ENCODE data around the gene GALNT7.

GALNT7 gene

DNA sequence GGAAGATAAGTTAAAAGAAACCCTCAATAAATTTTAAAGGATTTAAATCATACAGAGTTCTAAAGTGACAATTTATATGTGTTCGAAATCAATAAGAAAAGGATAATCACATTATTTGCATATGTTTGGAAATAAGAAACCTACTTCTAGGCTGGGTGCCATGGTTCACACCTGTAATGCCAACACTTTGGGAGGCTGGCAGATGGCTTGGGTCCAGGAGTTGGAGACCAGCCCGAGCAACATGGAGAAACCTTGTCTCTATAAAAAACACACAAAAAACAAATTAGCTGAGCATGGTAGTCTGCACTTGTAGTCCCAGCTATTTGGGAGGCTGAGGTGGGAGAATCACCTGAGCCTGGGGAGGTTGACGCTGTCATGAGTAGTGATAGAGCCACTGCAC is 194.1 kb downstream of the GALNT7 start:
- no peak for DNase-seq

DNA sequence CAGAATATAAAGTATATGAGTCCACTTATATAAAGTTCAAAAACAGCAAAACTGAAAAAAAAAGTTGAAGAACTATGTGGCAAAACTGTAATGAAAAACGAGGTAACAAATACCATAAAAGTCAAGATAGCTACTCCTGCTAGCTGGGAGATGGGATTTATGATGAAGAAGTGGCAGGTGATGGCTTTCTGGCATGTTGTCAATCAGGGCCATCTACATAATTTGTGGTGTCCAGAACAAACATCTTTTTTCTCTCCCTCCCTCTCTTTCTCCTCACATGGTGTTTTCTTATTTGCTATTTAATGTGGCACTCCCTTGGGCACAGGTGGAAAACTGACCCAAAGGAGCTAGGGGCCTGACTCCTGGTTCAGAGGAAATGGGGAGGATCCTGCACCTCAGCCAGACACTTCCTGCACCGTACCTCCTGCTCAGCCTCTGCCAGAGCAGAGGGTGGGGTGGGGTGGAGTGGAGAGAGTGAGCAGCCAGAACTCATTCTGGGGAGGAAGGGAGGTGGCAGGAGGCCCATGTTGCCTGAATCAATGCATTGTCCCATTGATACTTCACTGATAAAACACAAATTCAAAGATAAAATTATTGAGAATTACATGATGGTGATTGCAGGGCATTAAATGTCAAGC is 196.9 kb downstream of the GALNT7 start:
- DNase-seq = no peak

- DNase-seq = no peak
These were observed 198.7 kb downstream of the GALNT7 start for GRCh38 chr4:173367285-173367684.

DNA sequence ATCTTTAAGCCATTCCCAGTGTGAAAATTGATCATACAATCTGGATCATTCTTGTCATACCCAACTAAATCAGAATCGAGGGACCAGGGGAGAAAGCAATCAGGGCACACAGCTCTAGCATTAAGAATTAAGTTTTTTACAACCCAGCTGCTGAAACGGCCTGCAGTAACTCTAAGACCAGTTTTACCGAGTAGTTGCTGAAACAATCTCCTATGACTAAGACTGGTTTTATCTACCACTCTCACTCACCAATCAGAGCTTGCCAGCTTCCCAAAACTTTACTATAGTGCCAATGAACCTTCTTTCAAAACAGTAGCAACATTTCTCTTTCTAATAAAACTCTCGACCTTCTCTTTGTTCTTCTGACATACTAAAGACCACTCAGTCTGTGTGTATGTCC is 199.3 kb downstream of the GALNT7 start:
- peak; percentile 66 for DNase-seq

GRCh38 chr4:173370130-173370476 is 201.5 kb downstream of the GALNT7 start:
- DNase-seq = peak; percentile 80

DNA sequence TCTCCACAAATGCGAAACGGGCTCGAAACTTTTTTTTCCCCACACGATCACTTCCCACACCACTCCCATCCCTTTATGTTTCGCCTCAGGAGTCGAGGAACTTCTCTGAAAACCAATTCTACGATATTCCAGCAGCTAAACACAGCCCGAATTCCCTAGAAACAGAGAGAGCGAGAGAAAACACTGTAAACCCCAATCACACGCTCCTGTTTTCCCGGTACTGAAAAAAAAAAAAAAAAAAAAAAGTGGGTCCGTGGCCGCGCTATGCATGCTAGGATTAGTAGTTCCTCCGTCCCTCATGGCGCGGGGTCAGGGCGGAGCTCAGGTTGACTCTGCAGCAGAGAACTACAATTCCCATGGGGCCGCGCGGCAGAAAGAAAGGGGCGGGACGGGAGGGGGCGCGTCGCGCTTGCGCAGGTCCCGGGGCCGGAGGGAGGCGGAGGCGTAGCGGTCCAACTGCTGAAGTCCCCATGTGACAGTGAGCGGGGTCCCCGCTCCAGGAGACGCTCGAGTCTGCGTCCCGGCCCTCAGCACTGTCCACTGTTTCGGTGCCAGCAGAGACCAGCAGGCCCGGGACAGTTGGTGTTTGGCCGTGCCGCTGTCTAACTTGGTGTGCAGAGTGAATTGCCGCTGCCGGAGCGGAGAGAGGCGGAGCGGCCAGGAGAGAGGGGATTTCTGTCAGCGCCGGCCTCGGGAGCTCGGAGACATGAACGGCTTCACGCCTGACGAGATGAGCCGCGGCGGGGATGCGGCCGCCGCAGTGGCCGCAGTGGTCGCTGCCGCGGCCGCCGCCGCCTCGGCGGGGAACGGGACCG is 202.1 kb downstream of the GALNT7 start, which contains the start of gene SAP30:
Gene SAP30 (plus strand): TSS at position 478 of the 815 bp plus-strand sequence. CDS start 229 bp downstream, at position 707.
- DNase-seq = peak; percentile 99

GRCh38 chr4:173371292-173372192 is 202.9 kb downstream of the GALNT7 start:
- DNase-seq = peak; percentile 85

Measured in hematopoietic multipotent progenitor cell treated with erythropoietin and hydrocortisone succinate and interleukin-3 and kit ligand, for 4 days (in vitro differentiated cells).